ENCODE results near the gene NPAS4. TPM values are rescaled to one million over a fixed set of nuclear protein-coding genes. Genes with fewer than 3 reads are reported as not detected.

NPAS4 gene
- total RNA-seq, 1 donor from 2014 or later, result 0.20 TPM

- Histone ChIP-seq H3K4me3 (ENCODE audit: insufficient read depth, low read depth, low read length) (no peak overlapping the region), H3K4me1 (ENCODE audit: insufficient read depth, low read length) (no peaks in the 10 kb centered on the region), H3K4me2 (ENCODE audit: low read length) (no peak overlapping the region), H3K9me3 (ENCODE audit: insufficient read depth, low read depth, low read length) (no peaks in the 10 kb centered on the region), H3K79me2 (ENCODE audit: insufficient read depth, low read length) (no peaks in the 10 kb centered on the region), H4K20me1 (ENCODE audit: insufficient read depth, low read length) (no peaks in the 10 kb centered on the region), H3K27me3 (ENCODE audit: insufficient read depth, low read length) (no peaks in the 10 kb centered on the region), H3K36me3 (ENCODE audit: insufficient read depth, low read length) (peaks cover 9% of the 10 kb centered on the region), H3K9ac (ENCODE audit: low read length) (no peak overlapping the region), H3K27ac (ENCODE audit: low read depth, low read length) (no peak overlapping the region), H2AFZ (ENCODE audit: low read depth, low read length) (no peak overlapping the region)
- Mint-ChIP-seq H3K4me3 (ENCODE audit: unreplicated experiment) (no peak overlapping the region), H3K36me3 (ENCODE audit: low read depth, unreplicated experiment) (peaks cover 20% of the 10 kb centered on the region), H3K27ac (ENCODE audit: unreplicated experiment) (peak overlapping the region; percentile 53), H3K27me3 (ENCODE audit: low read depth, unreplicated experiment) (no peaks in the 10 kb centered on the region), H3K4me1 (ENCODE audit: low read depth, unreplicated experiment) (no peaks in the 10 kb centered on the region), H3K9me3 (ENCODE audit: unreplicated experiment) (no peaks in the 10 kb centered on the region)
- FAIRE-seq (no peak), DNase-seq (ENCODE audit: low read depth) (no peak)
- no peak for TF ChIP-seq EZH2 (IDR thresholded peaks at IDR 0.05; ENCODE audit: insufficient read depth, low read length)
- TF ChIP-seq CTCF (IDR thresholded peaks at IDR 0.05; ENCODE audit: insufficient read depth, low read depth, low read length), result no peak
Observed at GRCh38 chr11:66432597-66432996, 11.8 kb downstream of the NPAS4 start.

- peaks cover 2% of the 10 kb centered on the region for H3K4me1 Mint-ChIP-seq (ENCODE audit: low read depth, unreplicated experiment)
- Histone ChIP-seq H3K4me2 (ENCODE audit: low read length) (peak overlapping the region; percentile 93), H2AFZ (ENCODE audit: low read depth, low read length) (peak overlapping the region; percentile 99), H3K36me3 (ENCODE audit: insufficient read depth, low read length) (peaks cover 9% of the 10 kb centered on the region), H3K9ac (ENCODE audit: low read length) (peak overlapping the region; percentile 94), H3K27me3 (ENCODE audit: insufficient read depth, low read length) (no peaks in the 10 kb centered on the region), H4K20me1 (ENCODE audit: insufficient read depth, low read length) (no peaks in the 10 kb centered on the region), H3K9me3 (ENCODE audit: insufficient read depth, low read depth, low read length) (peaks cover 5% of the 10 kb centered on the region), H3K27ac (ENCODE audit: low read depth, low read length) (peak overlapping the region; percentile 82), H3K4me1 (ENCODE audit: insufficient read depth, low read length) (peaks cover 5% of the 10 kb centered on the region), H3K4me3 (ENCODE audit: insufficient read depth, low read depth, low read length) (peak overlapping the region; percentile 89), H3K79me2 (ENCODE audit: insufficient read depth, low read length) (peaks cover 7% of the 10 kb centered on the region)
- FAIRE-seq (no peak), DNase-seq (ENCODE audit: low read depth) (no peak)
- TF ChIP-seq CTCF (IDR thresholded peaks at IDR 0.05; ENCODE audit: insufficient read depth, low read depth, low read length) (no peak), EZH2 (IDR thresholded peaks at IDR 0.05; ENCODE audit: insufficient read depth, low read length) (no peak)
- H3K27me3 Mint-ChIP-seq (ENCODE audit: low read depth, unreplicated experiment), result peaks cover 2% of the 10 kb centered on the region
- peaks cover 4% of the 10 kb centered on the region for H3K9me3 Mint-ChIP-seq (ENCODE audit: unreplicated experiment)
- H3K4me3 Mint-ChIP-seq (ENCODE audit: unreplicated experiment), result peak overlapping the region; percentile 96
- H3K27ac Mint-ChIP-seq (ENCODE audit: unreplicated experiment), result peak overlapping the region; percentile 98
- peaks cover 17% of the 10 kb centered on the region for H3K36me3 Mint-ChIP-seq (ENCODE audit: low read depth, unreplicated experiment)
Observed at GRCh38 chr11:66437979-66438503, 17.2 kb downstream of the NPAS4 start.
